OCI-LY3 (cell line): ENCODE results near the gene ETV6.

Experiments
- H2AFZ ChIP-seq: fragments of 200-600, 300-600 bp; shearing (Covaris generic); 2 replicates; pipeline ENCODE4 v1.6.0; 2014; ENCODE audit warnings: antibody characterized with exemption, low read depth, low read length
- H3K27ac ChIP-seq: fragments of 200-600, 300-600 bp; sonication (generic); 2 replicates; pipeline ENCODE4 v1.5.1; 2014; ENCODE audit warnings: mild to moderate bottlenecking, low read length, moderate library complexity, mixed read lengths
- H3K27me3 ChIP-seq: fragments of 200-600, 300-600 bp; sonication (generic); 2 replicates; pipeline ENCODE4 v1.6.1; 2014; ENCODE audit warnings: low read depth, low read length, mixed read lengths
- H3K36me3 ChIP-seq: fragments of 200-600, 300-600 bp; sonication (generic); replicated peaks from 2 replicates; pipeline ENCODE3; 2014; ENCODE audit warnings: low read depth, low read length, mixed read lengths
- H3K4me1 ChIP-seq: fragments of 300-600, 200-600 bp; sonication (generic); 2 replicates; pipeline ENCODE4 v1.6.1; 2014; ENCODE audit warnings: low read length, mixed read lengths
- H3K4me2 ChIP-seq: fragments of 200-600, 300-600 bp; sonication (generic); 2 replicates; pipeline ENCODE4 v1.6.1; 2014; ENCODE audit warnings: low read length, mixed read lengths
- H3K4me3 ChIP-seq: fragments of 300-600, 200-600 bp; sonication (generic); 2 replicates; pipeline ENCODE4 v1.5.1; 2014; ENCODE audit warnings: antibody characterized with exemption, mild to moderate bottlenecking, low read length, moderate library complexity
- H3K79me2 ChIP-seq: fragments of 300-600, 200-600 bp; shearing (Covaris generic); 2 replicates; pipeline ENCODE4 v1.6.1; 2014; ENCODE audit warnings: mild to moderate bottlenecking, low read length, mixed read lengths
- H3K9ac ChIP-seq: fragments of 300-600, 200-600 bp; shearing (Covaris generic); 2 replicates; pipeline ENCODE4 v1.6.0; 2014; ENCODE audit warnings: mild to moderate bottlenecking, low read length, moderate library complexity
- H3K9me3 ChIP-seq: fragments of 200-600, 300-600 bp; shearing (Covaris generic); 2 replicates; pipeline ENCODE4 v1.6.1; 2014; ENCODE audit warnings: low read length, mixed read lengths; ENCODE audit not compliant: insufficient read depth
- H4K20me1 ChIP-seq: fragments of 200-600, 300-600 bp; sonication (generic); 2 replicates; pipeline ENCODE4 v1.6.1; 2016; ENCODE audit warnings: low read length, mixed read lengths; ENCODE audit not compliant: insufficient read depth
- EZH2phosphoT487 ChIP-seq: fragments of 200-600 bp; shearing (Covaris generic); IDR thresholded peaks from 2 replicates; pipeline ENCODE4 v1.6.1; 2018; ENCODE audit warnings: antibody characterized with exemption, mixed run types, low read depth
- TF ChIP-seq, protein P1 (sequence below): fragments of 200-600, 300-600 bp; sonication (generic); IDR thresholded peaks from 2 replicates; pipeline ENCODE4 v1.5.1; 2014; ENCODE audit warnings: antibody characterized with exemption, low read length, low read depth

ETV6 gene

DNA sequence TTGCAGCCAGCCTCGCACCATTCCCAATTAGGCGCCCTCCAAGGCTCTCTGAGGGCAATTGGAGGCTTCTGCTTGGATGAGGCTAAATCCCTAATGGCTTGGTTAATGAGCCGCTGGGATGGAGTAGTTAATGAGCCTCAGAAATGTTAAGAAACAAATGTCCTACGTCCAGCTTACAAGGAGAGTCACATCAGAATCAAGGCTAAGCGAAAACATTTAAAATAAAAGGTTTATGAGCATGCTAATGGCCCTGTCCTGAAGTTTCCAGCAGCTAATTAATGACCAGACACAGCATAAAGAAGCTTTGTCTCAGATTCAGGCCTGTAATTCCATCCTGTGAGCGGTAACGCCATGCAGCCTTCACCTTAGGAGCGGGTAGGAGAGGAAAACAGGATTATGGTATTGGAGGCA, 220.6 kb downstream of the ETV6 start:
- H3K4me3 ChIP-seq, result no peak overlapping the region
- H3K9me3 ChIP-seq, result peaks cover 10% of the 10 kb centered on the region; the same call in 1 of the 2 replicates
- H3K27ac ChIP-seq, result no peak overlapping the region
- H3K79me2 ChIP-seq, result peaks cover 22% of the 10 kb centered on the region
- H3K9ac ChIP-seq, result no peak overlapping the region
- H3K36me3 ChIP-seq, result peaks cover 44% of the 10 kb centered on the region
- peaks cover 14% of the 10 kb centered on the region for H4K20me1 ChIP-seq
- H3K27me3 ChIP-seq, result no peaks in the 10 kb centered on the region
- no peak overlapping the region for H2AFZ ChIP-seq
- no peak overlapping the region for H3K4me2 ChIP-seq
- no peak for TF ChIP-seq EZH2phosphoT487
- TF ChIP-seq, protein P1, sequence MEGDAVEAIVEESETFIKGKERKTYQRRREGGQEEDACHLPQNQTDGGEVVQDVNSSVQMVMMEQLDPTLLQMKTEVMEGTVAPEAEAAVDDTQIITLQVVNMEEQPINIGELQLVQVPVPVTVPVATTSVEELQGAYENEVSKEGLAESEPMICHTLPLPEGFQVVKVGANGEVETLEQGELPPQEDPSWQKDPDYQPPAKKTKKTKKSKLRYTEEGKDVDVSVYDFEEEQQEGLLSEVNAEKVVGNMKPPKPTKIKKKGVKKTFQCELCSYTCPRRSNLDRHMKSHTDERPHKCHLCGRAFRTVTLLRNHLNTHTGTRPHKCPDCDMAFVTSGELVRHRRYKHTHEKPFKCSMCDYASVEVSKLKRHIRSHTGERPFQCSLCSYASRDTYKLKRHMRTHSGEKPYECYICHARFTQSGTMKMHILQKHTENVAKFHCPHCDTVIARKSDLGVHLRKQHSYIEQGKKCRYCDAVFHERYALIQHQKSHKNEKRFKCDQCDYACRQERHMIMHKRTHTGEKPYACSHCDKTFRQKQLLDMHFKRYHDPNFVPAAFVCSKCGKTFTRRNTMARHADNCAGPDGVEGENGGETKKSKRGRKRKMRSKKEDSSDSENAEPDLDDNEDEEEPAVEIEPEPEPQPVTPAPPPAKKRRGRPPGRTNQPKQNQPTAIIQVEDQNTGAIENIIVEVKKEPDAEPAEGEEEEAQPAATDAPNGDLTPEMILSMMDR, result no peak
- H3K4me1 ChIP-seq, result peaks cover 1% of the 10 kb centered on the region

DNA sequence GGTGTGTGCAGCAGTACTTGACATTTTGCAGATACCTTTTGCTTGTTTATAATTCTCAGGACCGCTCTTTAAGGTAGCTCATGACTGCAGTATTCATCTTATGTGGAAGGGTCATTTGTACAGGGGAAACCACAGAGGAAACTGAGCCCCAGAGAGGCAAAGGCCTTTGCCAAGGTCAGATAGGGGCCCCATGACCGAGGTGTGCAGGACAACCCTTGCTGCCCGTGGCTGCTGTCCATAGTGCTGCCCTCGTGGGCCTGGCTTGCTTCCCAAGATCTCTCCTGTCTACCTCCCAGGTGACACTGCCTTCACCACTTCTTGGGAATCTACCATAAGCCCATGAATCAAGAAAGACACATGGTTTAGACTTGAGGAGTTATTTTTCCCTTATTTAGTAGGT, 222.6 kb downstream of the ETV6 start:
- Histone ChIP-seq H3K4me3 (no peak overlapping the region), H3K79me2 (peaks cover 18% of the 10 kb centered on the region), H3K9me3 (no peaks in the 10 kb centered on the region), H4K20me1 (peaks cover 17% of the 10 kb centered on the region), H3K27ac (no peak overlapping the region), H3K27me3 (no peaks in the 10 kb centered on the region), H3K36me3 (peaks cover 26% of the 10 kb centered on the region), H3K4me1 (peaks cover 8% of the 10 kb centered on the region), H3K9ac (no peak overlapping the region), H2AFZ (no peak overlapping the region), H3K4me2 (no peak overlapping the region)
- TF ChIP-seq EZH2phosphoT487, result no peak
- TF ChIP-seq, protein P1, result no peak

DNA sequence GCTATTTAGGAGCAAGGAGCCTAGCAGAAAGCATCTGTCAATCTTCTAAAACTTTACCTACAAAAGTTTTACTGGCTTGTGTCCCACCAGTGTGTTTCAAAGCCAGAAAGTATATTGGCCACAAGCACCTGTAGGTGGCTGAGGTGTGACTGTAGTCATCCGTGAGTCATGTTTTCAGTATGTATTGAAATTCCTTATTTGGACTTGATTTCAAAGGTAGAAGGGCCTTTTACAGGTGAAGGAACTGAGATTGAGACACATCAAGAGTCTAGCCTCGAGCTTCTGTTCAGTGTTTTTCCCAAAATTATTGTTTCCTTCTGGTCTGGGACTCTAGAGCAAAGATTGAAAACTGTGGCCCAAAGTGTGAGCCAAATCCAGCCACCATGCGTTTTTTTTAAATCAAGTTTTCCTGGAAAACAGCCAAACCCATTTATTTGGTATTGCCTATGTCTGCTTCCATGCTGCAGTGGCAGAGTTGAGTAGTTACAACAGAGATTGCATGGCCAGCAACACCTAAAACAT, 226.0 kb downstream of the ETV6 start:
- H3K27me3 ChIP-seq, result no peaks in the 10 kb centered on the region
- H3K4me3 ChIP-seq, result no peak overlapping the region
- peaks cover 17% of the 10 kb centered on the region for H4K20me1 ChIP-seq
- H2AFZ ChIP-seq, result no peak overlapping the region
- TF ChIP-seq, protein P1, result no peak
- no peak for TF ChIP-seq EZH2phosphoT487
- peaks cover 8% of the 10 kb centered on the region for H3K4me1 ChIP-seq
- peaks cover 20% of the 10 kb centered on the region for H3K79me2 ChIP-seq
- no peak overlapping the region for H3K4me2 ChIP-seq
- H3K9me3 ChIP-seq, result no peaks in the 10 kb centered on the region
- H3K27ac ChIP-seq, result no peak overlapping the region
- H3K9ac ChIP-seq, result no peak overlapping the region
- H3K36me3 ChIP-seq, result peaks cover 20% of the 10 kb centered on the region

DNA sequence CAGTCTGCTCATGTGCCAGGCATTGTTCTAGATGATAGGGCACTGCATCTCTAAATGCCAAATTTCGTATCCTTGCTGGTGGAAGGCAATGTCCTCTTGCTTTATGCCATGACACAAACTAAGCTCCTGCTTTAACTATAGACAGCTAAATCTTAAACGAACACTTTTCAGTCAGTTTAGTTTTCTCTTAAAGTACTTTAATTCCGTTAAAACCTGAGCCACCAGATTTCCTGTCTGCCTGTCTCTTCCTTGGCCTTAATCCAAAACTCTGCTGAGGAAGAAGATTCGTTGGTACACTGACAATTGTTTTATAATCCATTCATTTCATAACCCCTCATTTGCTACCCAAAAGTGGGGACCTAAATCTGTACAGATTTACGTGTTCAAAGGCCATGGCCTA, 226.8 kb downstream of the ETV6 start:
- no peak overlapping the region for H3K27ac ChIP-seq
- H3K27me3 ChIP-seq, result no peaks in the 10 kb centered on the region
- H3K4me1 ChIP-seq, result peaks cover 8% of the 10 kb centered on the region
- no peak for TF ChIP-seq EZH2phosphoT487
- TF ChIP-seq, protein P1, result no peak
- no peak overlapping the region for H3K9ac ChIP-seq
- no peak overlapping the region for H3K4me2 ChIP-seq
- no peak overlapping the region for H3K4me3 ChIP-seq
- H3K9me3 ChIP-seq, result no peaks in the 10 kb centered on the region
- peaks cover 22% of the 10 kb centered on the region for H3K79me2 ChIP-seq
- peaks cover 24% of the 10 kb centered on the region for H3K36me3 ChIP-seq
- H2AFZ ChIP-seq, result no peak overlapping the region
- H4K20me1 ChIP-seq, result peaks cover 17% of the 10 kb centered on the region
